Mucosa of stomach (tissue), 1 donor: ENCODE data around the gene OR2A2.

ENCODE experiments used
- H3K27me3 ChIP-seq: one replicate; pipeline ENCODE4 v1.7.0; 2013; ENCODE audit warnings: mild to moderate bottlenecking, low read length; ENCODE audit not compliant: control insufficient read depth, insufficient read depth
- H3K36me3 ChIP-seq: one replicate; pipeline ENCODE4 v1.7.0; 2013; ENCODE audit warnings: low read length; ENCODE audit not compliant: control insufficient read depth, insufficient read depth
- H3K4me1 ChIP-seq: one replicate; pipeline ENCODE4 v1.7.0; 2013; ENCODE audit warnings: mild to moderate bottlenecking, low read length; ENCODE audit not compliant: control insufficient read depth, insufficient read depth
- H3K4me3 ChIP-seq: one replicate; pipeline ENCODE4 v1.7.0; 2013; ENCODE audit warnings: low read length
- H3K9ac ChIP-seq: one replicate; pipeline ENCODE4 v1.7.0; 2013; ENCODE audit warnings: mild to moderate bottlenecking, low read length, moderate library complexity
- H3K9me3 ChIP-seq: one replicate; pipeline ENCODE4 v1.7.0; 2013; ENCODE audit warnings: mild to moderate bottlenecking, low read length, moderate library complexity; ENCODE audit not compliant: control insufficient read depth
- donor health status: Pancreatic carcinoma.

OR2A2 gene, protein sequence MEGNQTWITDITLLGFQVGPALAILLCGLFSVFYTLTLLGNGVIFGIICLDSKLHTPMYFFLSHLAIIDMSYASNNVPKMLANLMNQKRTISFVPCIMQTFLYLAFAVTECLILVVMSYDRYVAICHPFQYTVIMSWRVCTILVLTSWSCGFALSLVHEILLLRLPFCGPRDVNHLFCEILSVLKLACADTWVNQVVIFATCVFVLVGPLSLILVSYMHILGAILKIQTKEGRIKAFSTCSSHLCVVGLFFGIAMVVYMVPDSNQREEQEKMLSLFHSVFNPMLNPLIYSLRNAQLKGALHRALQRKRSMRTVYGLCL

DNA sequence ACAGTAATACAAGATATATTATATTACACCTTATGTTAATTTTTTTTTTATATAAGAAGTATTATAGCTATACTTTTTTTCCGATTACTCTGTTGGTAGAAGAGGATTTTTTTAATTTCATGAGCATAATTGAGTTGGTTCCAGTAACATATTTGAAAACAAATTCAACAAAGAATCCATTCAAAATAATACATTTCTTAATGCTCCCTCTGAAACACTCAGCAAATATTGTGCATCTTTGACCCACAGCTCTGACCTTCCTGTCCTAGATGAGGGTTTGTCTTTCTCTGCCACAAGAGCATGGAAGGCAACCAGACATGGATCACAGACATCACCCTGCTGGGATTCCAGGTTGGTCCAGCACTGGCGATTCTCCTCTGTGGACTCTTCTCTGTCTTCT, at the start of gene OR2A2:
Gene OR2A2 (plus strand): TSS at position 301 of the 400 bp plus-strand sequence. CDS start 0 bp downstream, at position 301.
- H3K36me3 ChIP-seq, result no peaks in the 10 kb centered on the region
- no peaks in the 10 kb centered on the region for H3K4me1 ChIP-seq
- no peaks in the 10 kb centered on the region for H3K9me3 ChIP-seq
- H3K4me3 ChIP-seq, result no peak within 1 kb of the TSS
- H3K9ac ChIP-seq, result no peak within 1 kb of the TSS
- no peaks in the 10 kb centered on the region for H3K27me3 ChIP-seq

DNA sequence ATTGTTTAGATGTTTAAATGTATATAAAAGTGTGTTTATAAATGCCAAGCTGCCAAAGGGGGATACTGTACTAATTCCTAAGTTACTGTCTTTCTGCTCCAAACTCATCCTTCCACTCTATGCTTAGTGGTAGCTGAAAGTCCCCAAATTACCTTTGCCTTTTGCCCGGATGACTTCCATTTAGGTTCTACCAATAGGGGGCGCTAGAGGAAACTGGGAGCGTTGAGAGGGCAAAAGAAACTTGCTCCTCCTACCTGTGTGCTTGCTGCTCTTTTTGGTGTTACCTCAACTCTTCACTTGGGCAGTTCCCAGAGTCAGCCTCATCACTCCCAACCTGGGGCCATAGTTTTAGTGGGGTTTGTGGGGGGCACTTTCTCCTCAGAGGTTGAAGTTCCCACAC, 45.7 kb upstream of the OR2A2 start:
- Histone ChIP-seq H3K9ac (no peak overlapping the region), H3K4me3 (no peak overlapping the region), H3K9me3 (no peaks in the 10 kb centered on the region), H3K4me1 (no peaks in the 10 kb centered on the region), H3K36me3 (no peaks in the 10 kb centered on the region), H3K27me3 (no peaks in the 10 kb centered on the region)

DNA sequence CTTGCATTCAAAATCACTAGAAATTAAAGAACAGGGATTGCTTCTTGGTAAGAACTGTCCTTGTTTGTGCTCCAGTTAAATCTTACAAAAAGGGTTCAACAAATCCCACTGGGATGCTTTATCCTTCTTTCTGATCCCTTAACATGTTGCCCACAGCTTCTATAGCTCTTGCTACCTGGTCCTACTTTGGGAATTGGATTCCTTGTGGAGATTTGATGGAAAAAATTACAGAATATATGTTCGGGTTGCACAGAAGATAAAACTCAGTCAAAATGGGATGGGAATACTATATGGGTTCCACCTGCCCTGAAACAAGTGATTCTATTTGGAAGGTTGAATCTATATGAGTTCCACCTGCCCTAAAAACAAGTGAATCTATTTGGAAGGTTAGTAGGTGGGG, 39.9 kb upstream of the OR2A2 start, which contains the start of gene OR2A25:
Gene OR2A25 (plus strand): TSS at position 301 of the 400 bp plus-strand sequence. CDS start 4,409 bp downstream, outside the sequence.
- no peaks in the 10 kb centered on the region for H3K27me3 ChIP-seq
- no peak within 1 kb of the TSS for H3K9ac ChIP-seq
- H3K4me1 ChIP-seq, result no peaks in the 10 kb centered on the region

DNA sequence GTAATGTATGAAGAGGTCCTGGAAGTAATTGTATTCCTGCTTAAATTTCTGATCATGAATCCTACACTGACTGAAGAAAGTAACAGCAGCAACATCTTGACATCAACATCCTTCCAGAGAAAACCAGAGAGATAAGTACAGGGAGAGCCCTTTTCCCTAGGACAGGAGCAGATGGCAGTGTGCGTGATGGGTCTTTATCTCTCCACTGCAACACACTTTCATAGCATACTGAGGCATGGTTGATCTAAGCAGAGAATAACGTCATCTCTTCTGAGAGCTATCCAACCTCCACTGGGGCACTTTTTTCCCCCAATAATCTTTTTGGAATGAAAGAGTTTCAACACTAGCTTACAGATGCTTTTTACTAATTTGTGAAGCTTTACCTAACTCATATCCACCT, 39.4 kb upstream of the OR2A2 start:
- no peak overlapping the region for H3K9ac ChIP-seq
- no peaks in the 10 kb centered on the region for H3K36me3 ChIP-seq
- H3K4me3 ChIP-seq, result no peak overlapping the region
- no peaks in the 10 kb centered on the region for H3K27me3 ChIP-seq
- H3K4me1 ChIP-seq, result no peaks in the 10 kb centered on the region
- no peaks in the 10 kb centered on the region for H3K9me3 ChIP-seq

More for the DNA sequence above, 39.9 kb upstream of the OR2A2 start, which contains the start of gene OR2A25:
- Histone ChIP-seq H3K9me3 (no peaks in the 10 kb centered on the region), H3K4me3 (no peak within 1 kb of the TSS), H3K36me3 (no peaks in the 10 kb centered on the region)

DNA sequence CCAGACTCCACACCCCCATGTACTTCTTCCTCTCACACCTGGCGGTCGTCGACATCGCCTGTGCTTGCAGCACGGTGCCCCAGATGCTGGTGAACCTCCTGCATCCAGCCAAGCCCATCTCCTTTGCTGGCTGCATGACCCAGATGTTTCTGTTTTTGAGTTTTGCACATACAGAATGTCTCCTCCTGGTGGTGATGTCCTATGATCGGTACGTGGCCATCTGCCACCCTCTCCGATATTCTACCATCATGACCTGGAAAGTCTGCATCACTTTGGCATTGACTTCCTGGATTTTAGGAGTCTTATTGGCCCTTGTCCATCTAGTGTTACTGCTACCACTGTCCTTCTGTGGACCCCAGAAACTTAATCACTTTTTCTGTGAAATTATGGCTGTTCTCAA, 35.0 kb upstream of the OR2A2 start:
- no peaks in the 10 kb centered on the region for H3K4me1 ChIP-seq
- no peak overlapping the region for H3K4me3 ChIP-seq
- no peaks in the 10 kb centered on the region for H3K9me3 ChIP-seq
- H3K27me3 ChIP-seq, result no peaks in the 10 kb centered on the region
- no peaks in the 10 kb centered on the region for H3K36me3 ChIP-seq
- H3K9ac ChIP-seq, result no peak overlapping the region

DNA sequence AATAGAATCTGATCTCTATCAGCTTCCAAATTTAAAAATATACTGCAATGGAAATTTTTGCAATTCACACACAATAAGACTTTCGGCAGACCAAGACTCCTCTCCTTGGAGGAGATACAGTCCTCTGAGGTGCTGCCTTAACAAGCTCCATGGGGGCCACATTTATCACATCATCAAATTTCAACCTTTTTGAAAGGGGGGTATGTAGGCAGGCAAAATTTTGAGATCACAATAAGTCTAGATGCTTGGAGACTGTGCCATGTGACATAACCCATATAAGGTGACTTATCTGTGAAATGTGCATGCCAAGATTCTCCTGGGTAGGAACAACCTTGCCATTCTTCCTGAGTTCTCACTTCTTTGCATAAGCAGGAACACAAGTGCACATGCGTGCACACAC, 23.4 kb upstream of the OR2A2 start, which contains the start of gene OR2A12:
Gene OR2A12 (plus strand): TSS at position 301 of the 400 bp plus-strand sequence. CDS start 8,830 bp downstream, outside the sequence.
- H3K9me3 ChIP-seq, result no peaks in the 10 kb centered on the region
- H3K4me1 ChIP-seq, result no peaks in the 10 kb centered on the region
- H3K9ac ChIP-seq, result no peak within 1 kb of the TSS
- no peaks in the 10 kb centered on the region for H3K27me3 ChIP-seq
- no peak within 1 kb of the TSS for H3K4me3 ChIP-seq
- no peaks in the 10 kb centered on the region for H3K36me3 ChIP-seq

DNA sequence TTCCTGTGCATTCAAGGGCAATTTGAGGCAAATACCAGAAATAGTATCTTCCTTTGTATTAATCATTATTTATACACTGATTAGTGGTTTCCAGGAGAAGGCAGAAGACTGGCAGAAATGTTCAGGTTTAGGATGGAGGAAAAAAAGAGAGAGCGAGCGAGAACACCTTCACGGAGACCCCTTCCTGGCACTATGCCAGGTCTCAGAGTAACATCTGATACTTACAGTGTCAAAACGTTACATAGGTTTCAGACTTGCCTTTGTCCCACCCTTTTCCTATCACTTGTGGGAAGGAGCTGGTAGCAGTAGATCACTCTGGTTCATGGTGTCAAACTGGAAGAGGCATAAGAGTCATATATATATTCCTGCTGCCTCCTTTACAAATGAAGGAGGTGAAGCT, 22.7 kb upstream of the OR2A2 start:
- H3K9ac ChIP-seq, result no peak overlapping the region
- no peak overlapping the region for H3K4me3 ChIP-seq
- H3K27me3 ChIP-seq, result no peaks in the 10 kb centered on the region
- H3K4me1 ChIP-seq, result no peaks in the 10 kb centered on the region
- H3K9me3 ChIP-seq, result no peaks in the 10 kb centered on the region
- no peaks in the 10 kb centered on the region for H3K36me3 ChIP-seq

DNA sequence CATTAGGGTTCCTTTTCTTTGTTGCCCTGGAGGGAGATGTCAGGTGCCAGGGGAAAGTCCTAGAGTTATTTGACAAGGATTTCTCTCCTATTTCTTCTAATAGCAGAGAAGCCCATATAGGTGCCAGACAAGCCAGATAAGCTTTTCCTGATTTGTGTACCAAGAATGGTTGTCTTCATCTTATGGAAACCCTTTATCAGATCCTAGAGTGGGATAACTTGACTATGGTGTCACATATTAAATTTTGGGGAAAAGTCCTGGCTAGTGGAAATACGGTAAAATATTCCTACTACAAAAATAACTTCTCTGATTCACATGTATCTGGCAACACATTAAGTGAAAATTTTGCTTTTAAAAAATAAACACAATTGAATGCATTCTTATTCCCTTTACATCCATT, 22.2 kb upstream of the OR2A2 start:
- Histone ChIP-seq H3K4me1 (no peaks in the 10 kb centered on the region), H3K9ac (no peak overlapping the region), H3K4me3 (no peak overlapping the region), H3K36me3 (no peaks in the 10 kb centered on the region), H3K9me3 (no peaks in the 10 kb centered on the region), H3K27me3 (no peaks in the 10 kb centered on the region)

DNA sequence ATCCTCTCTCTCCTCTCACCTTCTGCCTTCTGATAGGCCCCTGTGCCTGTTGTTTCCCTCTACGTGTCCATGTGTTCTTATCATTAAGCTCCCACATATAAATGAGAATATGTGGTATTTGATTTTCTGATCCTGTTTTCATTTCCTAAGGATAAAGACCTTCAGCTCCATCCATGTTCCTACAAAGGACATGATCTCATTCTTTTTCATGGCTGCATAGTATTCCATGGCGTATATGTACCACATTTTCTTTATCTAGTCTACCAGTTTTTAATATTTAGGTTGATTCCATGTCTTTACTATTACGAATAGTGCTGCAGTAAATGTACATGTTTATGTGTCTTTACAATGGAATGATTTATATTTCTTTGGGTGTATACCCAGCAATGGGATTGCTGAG, 18.7 kb upstream of the OR2A2 start:
- no peak overlapping the region for H3K9ac ChIP-seq
- no peaks in the 10 kb centered on the region for H3K27me3 ChIP-seq
- no peaks in the 10 kb centered on the region for H3K4me1 ChIP-seq
- H3K4me3 ChIP-seq, result no peak overlapping the region
- no peaks in the 10 kb centered on the region for H3K9me3 ChIP-seq
- H3K36me3 ChIP-seq, result no peaks in the 10 kb centered on the region

DNA sequence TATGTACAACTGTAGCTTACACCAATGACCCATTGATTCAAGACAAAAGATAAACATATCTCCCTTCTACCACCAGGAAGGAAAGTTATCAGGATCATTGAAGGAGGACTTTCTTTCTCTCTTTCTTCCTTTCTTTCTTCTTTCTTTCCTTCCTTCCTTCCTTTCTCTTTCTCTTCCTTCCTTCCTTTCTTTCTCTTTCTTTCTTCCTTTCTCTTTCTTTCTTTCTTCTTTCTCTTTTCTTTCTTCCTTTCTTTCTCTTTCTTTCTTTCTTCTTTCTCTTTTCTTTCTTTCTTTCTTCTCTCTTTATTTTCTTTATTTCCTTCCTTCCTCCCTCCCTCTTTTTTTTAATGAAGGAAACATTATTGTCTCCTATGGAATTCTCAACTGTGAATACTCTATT, 10.6 kb upstream of the OR2A2 start:
- H3K4me3 ChIP-seq, result no peak overlapping the region

DNA sequence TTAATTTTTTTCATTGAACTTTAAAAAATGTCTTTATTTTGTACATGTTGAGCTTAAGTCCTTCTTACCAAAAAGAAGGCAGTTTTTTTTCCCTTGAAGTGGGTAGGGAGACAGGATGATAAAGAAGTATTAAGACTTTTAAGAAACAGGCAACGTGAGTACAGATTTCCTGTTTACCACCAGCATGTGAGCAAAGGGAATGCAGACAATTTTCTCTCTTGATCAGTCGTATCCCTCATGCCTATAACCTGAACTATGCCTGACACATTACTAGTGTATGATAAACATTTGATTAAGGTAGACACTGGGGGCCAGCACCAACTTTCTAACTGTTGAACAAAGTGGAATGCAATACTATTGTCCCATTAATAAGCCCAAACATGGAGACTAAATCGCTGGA, 8.8 kb upstream of the OR2A2 start:
- Histone ChIP-seq H3K36me3 (no peaks in the 10 kb centered on the region), H3K4me1 (no peaks in the 10 kb centered on the region)

More for the DNA sequence above, 10.6 kb upstream of the OR2A2 start:
- H3K36me3 ChIP-seq, result no peaks in the 10 kb centered on the region
- no peak overlapping the region for H3K9ac ChIP-seq
- no peaks in the 10 kb centered on the region for H3K27me3 ChIP-seq
- H3K4me1 ChIP-seq, result no peaks in the 10 kb centered on the region
- no peaks in the 10 kb centered on the region for H3K9me3 ChIP-seq

DNA sequence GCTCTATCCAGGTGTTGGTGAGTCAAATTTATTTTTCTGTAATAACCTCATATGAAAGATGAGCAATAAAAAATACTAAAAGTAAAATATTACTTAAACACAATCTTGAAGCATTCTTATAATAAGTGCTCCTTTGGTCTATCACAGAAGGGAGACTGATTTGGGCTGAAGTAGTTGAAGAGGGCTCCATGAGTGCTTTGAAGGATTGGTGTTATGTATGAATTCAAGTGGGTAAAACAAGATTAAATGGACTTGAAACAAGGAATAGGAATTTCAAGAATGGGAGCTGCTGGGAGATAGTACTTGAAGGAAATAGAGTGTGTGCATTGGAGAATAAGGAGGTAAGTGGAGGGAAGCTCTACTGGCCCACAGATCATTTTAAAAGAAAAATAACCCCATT, 7.3 kb upstream of the OR2A2 start:
- H3K36me3 ChIP-seq, result no peaks in the 10 kb centered on the region
- H3K27me3 ChIP-seq, result no peaks in the 10 kb centered on the region
- no peaks in the 10 kb centered on the region for H3K4me1 ChIP-seq
- no peak overlapping the region for H3K4me3 ChIP-seq
- no peak overlapping the region for H3K9ac ChIP-seq
- no peaks in the 10 kb centered on the region for H3K9me3 ChIP-seq

More for the DNA sequence above, 8.8 kb upstream of the OR2A2 start:
- Histone ChIP-seq H3K4me3 (no peak overlapping the region), H3K9ac (no peak overlapping the region), H3K27me3 (no peaks in the 10 kb centered on the region), H3K9me3 (no peaks in the 10 kb centered on the region)
